Measurements from ENCODE around the gene RPS6KA5. TPM values are rescaled to one million over a fixed set of nuclear protein-coding genes. Genes with fewer than 3 reads are reported as not detected.

Gene RPS6KA5
- total and polyA plus RNA-seq, 9 of the 15 experiments (the other 6 are each of a cell fraction or from before 2014, with no cell fraction given): 0.88 to 7.7 (median 4.7) TPM

DNA sequence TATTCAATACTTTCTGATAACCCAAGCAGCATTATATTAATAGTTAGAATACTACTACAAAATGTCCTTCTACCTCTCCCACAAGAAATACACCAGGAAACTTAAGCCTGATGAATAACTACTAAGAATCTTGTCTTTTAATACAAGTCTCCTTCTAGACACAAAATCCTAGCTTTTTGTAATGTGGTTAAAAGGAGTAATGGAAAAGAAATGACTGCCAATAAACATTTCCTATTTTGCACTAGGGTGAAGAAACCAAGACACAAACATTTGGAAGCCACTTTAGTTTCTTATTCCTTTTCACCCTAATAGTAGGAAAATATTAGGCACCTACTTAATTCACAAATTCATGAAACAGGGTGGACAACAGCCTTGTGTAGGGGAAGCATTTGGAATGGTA, 192.9 kb downstream of the RPS6KA5 start (continued):
- TF ChIP-seq ARID1B (IDR thresholded peaks at IDR 0.05): no peak
- TF ChIP-seq ZNF124 (CRISPR knock-in tag; IDR thresholded peaks at IDR 0.05): no peak
- TF ChIP-seq CEBPZ (IDR thresholded peaks at IDR 0.05; ENCODE audit: borderline replicate concordance, low read depth, low read length): no peak

- no peaks in the 10 kb centered on the region for H3K9me1 ChIP-seq (ENCODE audit: control insufficient read depth, insufficient read depth, low read length)
- 0 out of 3 replicates have a peak, but pooled peaks cover 5% of the 10 kb centered on the region for H3K36me3 ChIP-seq (ENCODE audit: control insufficient read depth, insufficient read depth, low read length)
- no peak for FAIRE-seq
- H3K4me2 ChIP-seq (ENCODE audit: insufficient read depth, low read length): no peak overlapping the region
- H3K9ac ChIP-seq (ENCODE audit: insufficient read depth in 1 of 2, low read depth in 2 of 2, low read length in 2 of 2): no peak overlapping the region
- no peaks in the 10 kb centered on the region for H3K9me3 ChIP-seq (replicated peaks; ENCODE audit: control insufficient read depth, insufficient read depth, low read depth, low read length)
- H3K4me1 ChIP-seq (replicated peaks in 1 of 2; ENCODE audit: control insufficient read depth in 2 of 2, insufficient read depth in 2 of 2, low read length in 2 of 2): no peaks in the 10 kb centered on the region
- no TSS peak for BruUV-seq (replicated peaks)
- no peaks in the 10 kb centered on the region for H3K27me3 ChIP-seq (ENCODE audit: control insufficient read depth in 2 of 2, insufficient read depth in 2 of 2, low read length in 2 of 2)
- intact Hi-C loops (cut with micrococcal nuclease) (no loop called here), in situ Hi-C loops (cut with MboI) (no loop called here)
- H2AFZ ChIP-seq (ENCODE audit: low read depth, low read length): no peak overlapping the region
- POLR2A ChIA-PET: interaction anchor here (0.6 to 1.4 kb wide), 4 partner anchors 8 to 282 kb away, joined by 3 to 4 read pairs (median 3); no protein-coding TSS in a partner anchor
- H4K20me1 ChIP-seq (replicated peaks; ENCODE audit: control insufficient read depth, insufficient read depth, low read length): no peaks in the 10 kb centered on the region
- H3K79me2 ChIP-seq (ENCODE audit: control insufficient read depth, insufficient read depth, low read length): no peaks in the 10 kb centered on the region
- H3K4me3 ChIP-seq: no peak overlapping the region
- CTCF ChIA-PET (ENCODE audit: low intra/inter-chr PET ratio): no interaction called here
- ATAC-seq: no peak
- no peak for DNase-seq (ENCODE audit: extremely low read depth in 1 of 4, low spot score in 3 of 4)
- no peak overlapping the region for H3K27ac ChIP-seq (ENCODE audit: extremely low read depth, low read depth, low read length)
- TF ChIP-seq SAP30 (IDR thresholded peaks at IDR 0.05; ENCODE audit: borderline replicate concordance, insufficient read depth, low read depth, low read length, poor library complexity, severe bottlenecking) (no peak), NFE2 (IDR thresholded peaks at IDR 0.05; ENCODE audit: low read depth) (no peak), SOX6 (IDR thresholded peaks at IDR 0.05) (no peak), ADNP (tag; IDR thresholded peaks at IDR 0.05) (no peak), ELF4 (CRISPR knock-in tag; IDR thresholded peaks at IDR 0.05) (no peak), CBFA2T2 (conservative IDR thresholded peaks at IDR 0.05) (no peak), FOXA1 (IDR thresholded peaks at IDR 0.05; ENCODE audit: borderline replicate concordance) (no peak), MCM3 (IDR thresholded peaks at IDR 0.05) (no peak), RERE (CRISPR knock-in tag; IDR thresholded peaks at IDR 0.05; ENCODE audit: borderline replicate concordance) (no peak)
- TF ChIP-seq, protein P1, sequence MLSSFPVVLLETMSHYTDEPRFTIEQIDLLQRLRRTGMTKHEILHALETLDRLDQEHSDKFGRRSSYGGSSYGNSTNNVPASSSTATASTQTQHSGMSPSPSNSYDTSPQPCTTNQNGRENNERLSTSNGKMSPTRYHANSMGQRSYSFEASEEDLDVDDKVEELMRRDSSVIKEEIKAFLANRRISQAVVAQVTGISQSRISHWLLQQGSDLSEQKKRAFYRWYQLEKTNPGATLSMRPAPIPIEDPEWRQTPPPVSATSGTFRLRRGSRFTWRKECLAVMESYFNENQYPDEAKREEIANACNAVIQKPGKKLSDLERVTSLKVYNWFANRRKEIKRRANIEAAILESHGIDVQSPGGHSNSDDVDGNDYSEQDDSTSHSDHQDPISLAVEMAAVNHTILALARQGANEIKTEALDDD (IDR thresholded peaks at IDR 0.05): no peak
Measured at GRCh38 chr14:90866833-90867232, 193.6 kb downstream of the RPS6KA5 start.
